WTC11 (cell line): ENCODE measurements around the gene LIMA1. TPM values are rescaled to one million over a fixed set of nuclear protein-coding genes. Genes with fewer than 3 reads are reported as not detected.
A peak's percentile ranks its signal among the peaks of the same experiment; 100 is the strongest.

Experiments used
- ATAC-seq: fragments of 200-7000 bp; cut with Tn5 transposase; 2 replicates; pipeline ENCODE4 v1.10.0; 2021; ENCODE audit warnings: mild to moderate bottlenecking, moderate library complexity
- CTCF ChIA-PET: fragments of 300-600 bp; sonication (Branson Sonifier 250); formaldehyde crosslinking; loops from one replicate; lab custom pipeline; 2021; ENCODE audit warnings: antibody characterized with exemption; lab: Charles Lee
- POLR2A ChIA-PET: fragments of 350-600 bp; sonication (Branson Sonifier 250); formaldehyde crosslinking; loops from one replicate; lab custom pipeline; 2021; ENCODE audit warnings: antibody characterized with exemption; lab: Charles Lee
- DNase-seq: peaks from one replicate; pipeline ENCODE4 v3.0.0; 2021; ENCODE audit warnings: low spot score
- H3K27ac Mint-ChIP-seq: 2 replicates; pipeline ENCODE4 v1.8.0; 2021; ENCODE audit warnings: mixed read lengths
- H3K27me3 Mint-ChIP-seq: 2 replicates; pipeline ENCODE4 v1.8.0; 2021; ENCODE audit warnings: low read depth, mild to moderate bottlenecking, moderate library complexity, mixed read lengths
- H3K36me3 Mint-ChIP-seq: 2 replicates; pipeline ENCODE4 v1.8.0; 2021; ENCODE audit warnings: mixed read lengths
- H3K4me1 Mint-ChIP-seq: 2 replicates; pipeline ENCODE4 v1.8.0; 2022; ENCODE audit warnings: mixed read lengths
- H3K4me3 Mint-ChIP-seq: 2 replicates; pipeline ENCODE4 v1.8.0; 2021; ENCODE audit warnings: mild to moderate bottlenecking, moderate library complexity, mixed read lengths
- H3K9me3 Mint-ChIP-seq: 2 replicates; pipeline ENCODE4 v1.8.0; 2021; ENCODE audit warnings: mixed read lengths
- ELF4 ChIP-seq: sonication (generic); formaldehyde crosslinking; IDR thresholded peaks from 2 replicates; pipeline ENCODE4 v1.8.1; 2022; ENCODE audit warnings: low read depth, mild to moderate bottlenecking, moderate library complexity, missing genetic modification reagents
- ETV6 ChIP-seq: sonication (generic); formaldehyde crosslinking; IDR thresholded peaks from 2 replicates; pipeline ENCODE4 v1.8.1; 2022; ENCODE audit warnings: mild to moderate bottlenecking, missing genetic modification reagents
- FOXJ3 ChIP-seq: sonication (generic); formaldehyde crosslinking; IDR thresholded peaks from 2 replicates; pipeline ENCODE4 v1.9.0; 2021; ENCODE audit warnings: missing genetic modification reagents, mild to moderate bottlenecking, borderline replicate concordance
- FOXP1 ChIP-seq: sonication (generic); formaldehyde crosslinking; IDR thresholded peaks from 2 replicates; pipeline ENCODE4 v1.8.0; 2022; ENCODE audit warnings: missing genetic modification reagents, mild to moderate bottlenecking, moderate library complexity, borderline replicate concordance
- GABPB1 ChIP-seq: sonication (generic); formaldehyde crosslinking; IDR thresholded peaks from 2 replicates; pipeline ENCODE4 v1.8.1; 2023; ENCODE audit warnings: mild to moderate bottlenecking, missing genetic modification reagents
- GTF2I ChIP-seq: fragments of 250-450 bp; sonication (Bioruptor Pico); conservative IDR thresholded peaks from 2 replicates; pipeline ENCODE4 v1.4.0; 2021; ENCODE audit warnings: mild to moderate bottlenecking
- HMGA2 ChIP-seq: fragments of 250-450 bp; sonication (Bioruptor Pico); IDR thresholded peaks from 2 replicates; pipeline ENCODE4 v1.4.0; 2021; ENCODE audit warnings: mild to moderate bottlenecking, moderate library complexity
- NFE2L1 ChIP-seq: sonication (generic); formaldehyde crosslinking; IDR thresholded peaks from 2 replicates; pipeline ENCODE4 v1.8.1; 2023; ENCODE audit warnings: missing genetic modification reagents
- RORB ChIP-seq: fragments of 250-450 bp; sonication (Bioruptor Pico); IDR thresholded peaks from 2 replicates; pipeline ENCODE4 v1.9.0; 2021; ENCODE audit warnings: mild to moderate bottlenecking
- SP1 ChIP-seq: sonication (generic); formaldehyde crosslinking; conservative IDR thresholded peaks from 2 replicates; pipeline ENCODE4 v1.8.1; 2022; ENCODE audit warnings: missing genetic modification reagents
- TCF7 ChIP-seq: sonication (generic); formaldehyde crosslinking; IDR thresholded peaks from 2 replicates; pipeline ENCODE4 v1.8.0; 2022; ENCODE audit warnings: mild to moderate bottlenecking, low read depth, missing genetic modification reagents, moderate library complexity
- ZNF121 ChIP-seq: sonication (generic); formaldehyde crosslinking; IDR thresholded peaks from 2 replicates; pipeline ENCODE4 v1.8.0; 2023; ENCODE audit warnings: missing genetic modification reagents
- ZNF219 ChIP-seq: sonication (generic); formaldehyde crosslinking; IDR thresholded peaks from 2 replicates; pipeline ENCODE4 v1.8.0; 2023; ENCODE audit warnings: missing genetic modification reagents, mild to moderate bottlenecking, borderline replicate concordance
- total RNA-seq: library from RNA; stranded (reverse); gene quantifications from 3 replicates; pipeline ENCODE4 v1.2.3, GENCODE V29; 2021
- TF ChIP-seq, protein P1 (sequence below): sonication (generic); formaldehyde crosslinking; conservative IDR thresholded peaks from 2 replicates; pipeline ENCODE4 v1.8.1; 2022; ENCODE audit warnings: mild to moderate bottlenecking, missing genetic modification reagents
- TF ChIP-seq, protein P2 (sequence below): sonication (generic); formaldehyde crosslinking; IDR thresholded peaks from 2 replicates; pipeline ENCODE4 v1.8.1; 2022; ENCODE audit warnings: low read depth, mild to moderate bottlenecking, moderate library complexity, missing genetic modification reagents, borderline replicate concordance
- TF ChIP-seq, protein P3 (sequence below): sonication (generic); formaldehyde crosslinking; IDR thresholded peaks from 2 replicates; pipeline ENCODE4 v1.8.1; 2022; ENCODE audit warnings: missing genetic modification reagents, borderline replicate concordance
- TF ChIP-seq, protein P4 (sequence below): fragments of 250-450 bp; sonication (Bioruptor Pico); IDR thresholded peaks from 2 replicates; pipeline ENCODE4 v1.9.0; 2021; ENCODE audit warnings: moderate library complexity, mild to moderate bottlenecking, inconsistent platforms, borderline replicate concordance
- TF ChIP-seq, protein P5 (sequence below): sonication (generic); formaldehyde crosslinking; IDR thresholded peaks from 2 replicates; pipeline ENCODE4 v1.8.1; 2022; ENCODE audit warnings: mild to moderate bottlenecking, moderate library complexity, missing genetic modification reagents
- TF ChIP-seq, protein P6 (sequence below): fragments of 250-450 bp; sonication (Bioruptor Pico); conservative IDR thresholded peaks from 2 replicates; pipeline ENCODE4 v1.9.0; 2021; ENCODE audit warnings: mild to moderate bottlenecking

LIMA1 gene
- total RNA-seq, 1 experiment from 2014 or later: 41.2 TPM

DNA sequence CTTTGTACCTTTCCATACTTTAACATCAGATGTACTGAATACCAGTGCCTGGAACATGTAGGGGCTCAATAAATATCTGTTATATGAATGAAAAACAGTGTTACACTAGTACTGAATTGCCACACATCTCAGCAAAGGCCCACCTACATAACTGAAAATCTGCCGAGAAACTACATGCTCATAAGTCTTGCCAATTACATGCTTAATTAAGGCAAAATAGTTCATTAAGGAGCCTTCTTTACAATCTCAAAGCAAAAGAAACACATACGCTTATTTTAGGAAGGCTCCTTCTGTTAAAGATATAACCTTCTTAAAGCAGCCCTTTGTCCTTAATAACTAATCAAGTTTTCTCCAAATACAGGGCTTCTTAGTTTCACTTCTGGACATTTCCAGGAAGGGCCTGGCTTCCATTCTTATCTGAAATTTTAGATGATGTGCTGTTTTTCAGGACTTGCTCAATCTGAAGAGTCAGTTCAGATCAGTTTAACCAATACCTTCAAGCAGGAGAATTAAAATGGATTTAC, 11.5 kb downstream of the LIMA1 start:
- CTCF ChIA-PET: interaction anchor here (1.0 kb wide), 1 partner anchor 12 kb away, joined by 3 read pairs; the partner anchor contains the start of gene LIMA1
- POLR2A ChIA-PET: no interaction called here
- Mint-ChIP-seq H3K4me1 (peaks cover 12% of the 10 kb centered on the region), H3K36me3 (no peaks in the 10 kb centered on the region), H3K27me3 (no peaks in the 10 kb centered on the region), H3K27ac (peak overlapping the region; percentile 78), H3K4me3 (no peak overlapping the region), H3K9me3 (no peaks in the 10 kb centered on the region)
- ATAC-seq (no peak), DNase-seq (no peak)
- TF ChIP-seq, protein P1, sequence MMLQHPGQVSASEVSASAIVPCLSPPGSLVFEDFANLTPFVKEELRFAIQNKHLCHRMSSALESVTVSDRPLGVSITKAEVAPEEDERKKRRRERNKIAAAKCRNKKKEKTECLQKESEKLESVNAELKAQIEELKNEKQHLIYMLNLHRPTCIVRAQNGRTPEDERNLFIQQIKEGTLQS (CRISPR knock-in tag): no peak
- TF ChIP-seq FOXP1 (no peak), TCF7 (no peak), ZNF219 (CRISPR knock-in tag) (no peak), FOXJ3 (CRISPR knock-in tag) (no peak), HMGA2 (CRISPR knock-in tag) (no peak), ETV6 (CRISPR knock-in tag) (no peak), ELF4 (CRISPR knock-in tag) (no peak), SP1 (CRISPR knock-in tag) (no peak), GABPB1 (CRISPR knock-in tag) (no peak), RORB (CRISPR knock-in tag) (no peak), ZNF121 (CRISPR knock-in tag) (no peak), NFE2L1 (CRISPR knock-in tag) (no peak)
- TF ChIP-seq, protein P2, sequence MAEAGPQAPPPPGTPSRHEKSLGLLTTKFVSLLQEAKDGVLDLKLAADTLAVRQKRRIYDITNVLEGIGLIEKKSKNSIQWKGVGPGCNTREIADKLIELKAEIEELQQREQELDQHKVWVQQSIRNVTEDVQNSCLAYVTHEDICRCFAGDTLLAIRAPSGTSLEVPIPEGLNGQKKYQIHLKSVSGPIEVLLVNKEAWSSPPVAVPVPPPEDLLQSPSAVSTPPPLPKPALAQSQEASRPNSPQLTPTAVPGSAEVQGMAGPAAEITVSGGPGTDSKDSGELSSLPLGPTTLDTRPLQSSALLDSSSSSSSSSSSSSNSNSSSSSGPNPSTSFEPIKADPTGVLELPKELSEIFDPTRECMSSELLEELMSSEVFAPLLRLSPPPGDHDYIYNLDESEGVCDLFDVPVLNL (CRISPR knock-in tag): no peak
- TF ChIP-seq, protein P3, sequence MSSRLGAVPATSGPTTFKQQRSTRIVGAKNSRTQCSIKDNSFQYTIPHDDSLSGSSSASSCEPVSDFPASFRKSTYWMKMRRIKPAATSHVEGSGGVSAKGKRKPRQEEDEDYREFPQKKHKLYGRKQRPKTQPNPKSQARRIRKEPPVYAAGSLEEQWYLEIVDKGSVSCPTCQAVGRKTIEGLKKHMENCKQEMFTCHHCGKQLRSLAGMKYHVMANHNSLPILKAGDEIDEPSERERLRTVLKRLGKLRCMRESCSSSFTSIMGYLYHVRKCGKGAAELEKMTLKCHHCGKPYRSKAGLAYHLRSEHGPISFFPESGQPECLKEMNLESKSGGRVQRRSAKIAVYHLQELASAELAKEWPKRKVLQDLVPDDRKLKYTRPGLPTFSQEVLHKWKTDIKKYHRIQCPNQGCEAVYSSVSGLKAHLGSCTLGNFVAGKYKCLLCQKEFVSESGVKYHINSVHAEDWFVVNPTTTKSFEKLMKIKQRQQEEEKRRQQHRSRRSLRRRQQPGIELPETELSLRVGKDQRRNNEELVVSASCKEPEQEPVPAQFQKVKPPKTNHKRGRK: no peak
- TF ChIP-seq, protein P4, sequence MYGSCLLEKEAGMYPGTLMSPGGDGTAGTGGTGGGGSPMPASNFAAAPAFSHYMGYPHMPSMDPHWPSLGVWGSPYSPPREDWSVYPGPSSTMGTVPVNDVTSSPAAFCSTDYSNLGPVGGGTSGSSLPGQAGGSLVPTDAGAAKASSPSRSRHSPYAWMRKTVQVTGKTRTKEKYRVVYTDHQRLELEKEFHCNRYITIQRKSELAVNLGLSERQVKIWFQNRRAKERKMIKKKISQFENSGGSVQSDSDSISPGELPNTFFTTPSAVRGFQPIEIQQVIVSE (CRISPR knock-in tag): no peak
- TF ChIP-seq, protein P5, sequence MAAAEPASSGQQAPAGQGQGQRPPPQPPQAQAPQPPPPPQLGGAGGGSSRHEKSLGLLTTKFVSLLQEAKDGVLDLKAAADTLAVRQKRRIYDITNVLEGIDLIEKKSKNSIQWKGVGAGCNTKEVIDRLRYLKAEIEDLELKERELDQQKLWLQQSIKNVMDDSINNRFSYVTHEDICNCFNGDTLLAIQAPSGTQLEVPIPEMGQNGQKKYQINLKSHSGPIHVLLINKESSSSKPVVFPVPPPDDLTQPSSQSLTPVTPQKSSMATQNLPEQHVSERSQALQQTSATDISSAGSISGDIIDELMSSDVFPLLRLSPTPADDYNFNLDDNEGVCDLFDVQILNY (CRISPR knock-in tag): no peak

DNA sequence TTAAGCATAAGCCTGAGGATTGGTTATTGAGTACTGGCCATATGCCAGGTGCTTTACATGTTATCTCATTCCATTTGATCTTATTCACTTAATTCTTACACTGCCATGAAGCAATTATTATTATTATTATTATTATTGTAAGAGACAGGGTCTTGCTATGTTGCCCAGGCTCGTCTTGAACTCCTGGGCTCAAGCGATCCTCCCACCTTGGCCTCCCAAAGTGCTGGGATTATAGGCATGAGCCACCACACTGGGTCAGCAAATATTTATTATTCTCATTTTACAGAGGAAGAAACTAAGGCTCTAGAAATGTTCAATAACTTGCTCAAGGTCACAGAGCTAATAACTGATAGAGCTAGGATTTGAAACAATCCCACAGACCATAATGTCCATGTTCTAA, 14.8 kb downstream of the LIMA1 start:
- no peak overlapping the region for H3K27ac Mint-ChIP-seq
- POLR2A ChIA-PET: no interaction called here
- TF ChIP-seq GTF2I (CRISPR knock-in tag): no peak
- TF ChIP-seq, protein P6, sequence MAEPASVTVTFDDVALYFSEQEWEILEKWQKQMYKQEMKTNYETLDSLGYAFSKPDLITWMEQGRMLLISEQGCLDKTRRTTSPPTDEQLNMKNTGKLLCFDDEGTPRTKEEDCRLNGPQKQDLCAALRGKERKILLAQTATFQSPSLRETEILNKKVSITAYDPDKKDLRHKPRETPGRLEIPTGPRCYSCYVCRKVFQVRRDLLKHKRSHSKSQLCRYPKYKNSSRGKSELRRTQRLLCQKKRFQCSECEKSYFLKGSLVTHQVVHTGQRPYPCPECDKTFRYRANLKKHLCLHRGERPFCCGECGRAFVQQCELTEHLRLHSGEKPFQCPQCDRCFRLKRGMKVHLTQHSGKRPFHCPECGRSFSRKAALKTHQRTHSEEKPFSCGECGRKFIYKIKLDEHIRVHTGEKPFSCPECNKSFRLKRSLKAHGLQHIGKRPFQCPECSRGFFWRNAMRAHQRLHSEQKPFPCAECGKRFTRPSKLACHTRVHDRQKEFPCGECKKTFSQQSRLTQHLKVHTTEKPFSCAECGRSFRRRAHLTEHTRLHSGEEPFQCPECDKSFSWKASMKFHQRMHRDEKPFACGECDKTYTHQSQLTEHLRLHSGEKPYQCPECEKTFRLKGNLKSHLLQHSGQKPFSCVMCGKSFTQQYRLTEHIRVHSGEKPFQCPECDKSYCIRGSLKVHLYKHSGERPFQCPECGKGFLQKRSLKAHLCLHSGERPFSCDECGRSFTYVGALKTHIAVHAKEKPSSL: no peak
- TF ChIP-seq, protein P2 (CRISPR knock-in tag): no peak
- TF ChIP-seq, all 79 proteins: peak for 0
- ATAC-seq (no peak), DNase-seq (no peak)
- no peaks in the 10 kb centered on the region; the same call in 1 of the 2 replicates for H3K27me3 Mint-ChIP-seq
- peaks cover 12% of the 10 kb centered on the region for H3K4me1 Mint-ChIP-seq
- peaks cover 11% of the 10 kb centered on the region for H3K9me3 Mint-ChIP-seq
- peaks cover 3% of the 10 kb centered on the region for H3K36me3 Mint-ChIP-seq
- CTCF ChIA-PET: no interaction called here
- no peak overlapping the region for H3K4me3 Mint-ChIP-seq
